ENCODE results near the gene TSPAN9. TPM values are rescaled to one million over a fixed set of nuclear protein-coding genes. Genes with fewer than 3 reads are reported as not detected.

Gene TSPAN9
- total and polyA plus RNA-seq, 9 of the 15 experiments (the other 6 are each of a cell fraction or from before 2014, with no cell fraction given), result 0.23 to 2.1 (median 0.60) TPM; not detected in 2

- H3K36me3 ChIP-seq (ENCODE audit: control insufficient read depth, insufficient read depth, low read length), result no peaks in the 10 kb centered on the region
- CTCF ChIA-PET (ENCODE audit: low intra/inter-chr PET ratio), result interaction anchor here (0.7 kb wide), 1 partner anchor 834 kb away, joined by 3 read pairs; no protein-coding TSS in a partner anchor
Observed at GRCh38 chr12:3055026-3055703, 22.0 kb upstream of the TSPAN9 start.

GRCh38 chr12:3055704-3056467 lies 21.3 kb upstream of the TSPAN9 start:
- no TSS peak for BruUV-seq (replicated peaks)
- in situ Hi-C loops (cut with MboI) (no loop called here), intact Hi-C loops (cut with micrococcal nuclease) (no loop called here)
- peak in 1 of 4 experiments; percentile 2 for DNase-seq (ENCODE audit: extremely low read depth in 1 of 4, low spot score in 3 of 4)
- CTCF ChIA-PET (ENCODE audit: low intra/inter-chr PET ratio), result no interaction called here
- no peak overlapping the region for H3K4me3 ChIP-seq
- no peaks in the 10 kb centered on the region for H3K36me3 ChIP-seq (ENCODE audit: control insufficient read depth, insufficient read depth, low read length)
- H3K9me3 ChIP-seq (replicated peaks; ENCODE audit: control insufficient read depth, insufficient read depth, low read depth, low read length), result no peaks in the 10 kb centered on the region
- H3K4me1 ChIP-seq (replicated peaks in 1 of 2; ENCODE audit: control insufficient read depth in 2 of 2, insufficient read depth in 2 of 2, low read length in 2 of 2), result no peaks in the 10 kb centered on the region; a peak in 1 of 5 replicates
- FAIRE-seq, result no peak
- H3K4me2 ChIP-seq (ENCODE audit: insufficient read depth, low read length), result no peak overlapping the region
- peaks cover 2% of the 10 kb centered on the region for H3K9me1 ChIP-seq (ENCODE audit: control insufficient read depth, insufficient read depth, low read length)
- ATAC-seq, result no peak
- H2AFZ ChIP-seq (ENCODE audit: low read depth, low read length), result no peak overlapping the region
- no peak overlapping the region for H3K9ac ChIP-seq (ENCODE audit: insufficient read depth in 1 of 2, low read depth in 2 of 2, low read length in 2 of 2)
- H4K20me1 ChIP-seq (replicated peaks; ENCODE audit: control insufficient read depth, insufficient read depth, low read length), result no peaks in the 10 kb centered on the region
- peaks cover 13 to 40% of the 10 kb centered on the region in 2 experiments; a peak in 4 of 5 replicates for H3K27me3 ChIP-seq (ENCODE audit: control insufficient read depth in 2 of 2, insufficient read depth in 2 of 2, low read length in 2 of 2)
- 0% methylated on average over 6 of the region's 8 CpGs for WGBS (ENCODE audit: insufficient coverage, low coverage, missing lambda C conversion rate)
- H3K27ac ChIP-seq (ENCODE audit: extremely low read depth, low read depth, low read length), result no peak overlapping the region
- POLR2A ChIA-PET, result interaction anchor here (0.6 kb wide), 1 partner anchor 146 kb away, joined by 4 read pairs; no protein-coding TSS in a partner anchor
- H3K79me2 ChIP-seq (ENCODE audit: control insufficient read depth, insufficient read depth, low read length), result no peaks in the 10 kb centered on the region
- no peak for TF ChIP-seq POLR2AphosphoS5 (IDR thresholded peaks at IDR 0.05; ENCODE audit: control insufficient read depth, insufficient read depth, low read depth, low read length)
- no peak for TF ChIP-seq ZEB2 (IDR thresholded peaks at IDR 0.05)
- no peak for TF ChIP-seq HDAC3 (IDR thresholded peaks at IDR 0.05; ENCODE audit: borderline replicate concordance, partially characterized antibody)
- TF ChIP-seq RBBP5 (IDR thresholded peaks at IDR 0.05; ENCODE audit: borderline replicate concordance, insufficient read depth, low read length, poor library complexity, severe bottlenecking), result no peak
- no peak for TF ChIP-seq RNF219 (CRISPR knock-in tag; IDR thresholded peaks at IDR 0.05)

More at GRCh38 chr12:3055026-3055703, 22.0 kb upstream of the TSPAN9 start:
- DNase-seq (ENCODE audit: extremely low read depth in 1 of 4, low spot score in 3 of 4) (peak in 1 of 4 experiments; percentile 2), FAIRE-seq (no peak), ATAC-seq (no peak)
- Histone ChIP-seq H3K27me3 (ENCODE audit: control insufficient read depth in 2 of 2, insufficient read depth in 2 of 2, low read length in 2 of 2) (peaks cover 11 to 36% of the 10 kb centered on the region in 2 experiments; a peak in 4 of 5 replicates), H3K9me3 (replicated peaks; ENCODE audit: control insufficient read depth, insufficient read depth, low read depth, low read length) (no peaks in the 10 kb centered on the region), H3K9ac (ENCODE audit: insufficient read depth in 1 of 2, low read depth in 2 of 2, low read length in 2 of 2) (no peak overlapping the region), H3K4me1 (replicated peaks in 1 of 2; ENCODE audit: control insufficient read depth in 2 of 2, insufficient read depth in 2 of 2, low read length in 2 of 2) (no peaks in the 10 kb centered on the region; a peak in 1 of 5 replicates), H3K9me1 (ENCODE audit: control insufficient read depth, insufficient read depth, low read length) (no peaks in the 10 kb centered on the region), H2AFZ (ENCODE audit: low read depth, low read length) (no peak overlapping the region), H3K27ac (ENCODE audit: extremely low read depth, low read depth, low read length) (no peak overlapping the region), H3K79me2 (ENCODE audit: control insufficient read depth, insufficient read depth, low read length) (no peaks in the 10 kb centered on the region), H3K4me2 (ENCODE audit: insufficient read depth, low read length) (no peak overlapping the region), H4K20me1 (replicated peaks; ENCODE audit: control insufficient read depth, insufficient read depth, low read length) (no peaks in the 10 kb centered on the region), H3K4me3 (no peak overlapping the region)
- POLR2A ChIA-PET, result no interaction called here
- in situ Hi-C loops (cut with MboI), result no loop called here
- no peak for TF ChIP-seq ZNF232 (CRISPR knock-in tag; IDR thresholded peaks at IDR 0.05)
- no peak for TF ChIP-seq ZNF551 (CRISPR knock-in tag; IDR thresholded peaks at IDR 0.05)
- no peak for TF ChIP-seq ZNF124 (CRISPR knock-in tag; IDR thresholded peaks at IDR 0.05)
- no TSS peak for BruUV-seq (replicated peaks)
- intact Hi-C loops (cut with micrococcal nuclease), result no loop called here
- WGBS (ENCODE audit: insufficient coverage, low coverage, missing lambda C conversion rate), result 3% methylated on average over 9 of the region's 12 CpGs

Measured in K562 (cell line).